ENCODE data around the gene ANAPC5.

GRCh38 chr12:121300083-121300819 is 52.0 kb downstream of the ANAPC5 start:
- no peak for TF ChIP-seq CTCF (IDR thresholded peaks at IDR 0.05)
- no peak for TF ChIP-seq ZFX (IDR thresholded peaks at IDR 0.05; ENCODE audit: borderline replicate concordance)
